SK-N-SH treated with all-trans-retinoic acid at 6 μM for 48 hours (cell line): ENCODE data around the gene EPN3.

Experiments used
- ARNTL ChIP-seq: fragments of 450-650 bp; formaldehyde crosslinking; IDR thresholded peaks from 2 replicates; pipeline ENCODE4 v1.5.0; 2020; ENCODE audit warnings: low read depth, mild to moderate bottlenecking, moderate library complexity, borderline replicate concordance
- PATZ1 ChIP-seq: fragments of 250-450 bp; sonication (Bioruptor Pico); IDR thresholded peaks from 2 replicates; pipeline ENCODE4 v1.8.0; 2020; ENCODE audit warnings: mild to moderate bottlenecking, moderate library complexity, borderline replicate concordance
- POU6F1 ChIP-seq: fragments of 250-450 bp; sonication (Bioruptor Pico); IDR thresholded peaks from 2 replicates; pipeline ENCODE4 v1.8.0; 2021; ENCODE audit warnings: low read depth, mild to moderate bottlenecking, moderate library complexity, borderline replicate concordance
- RARB ChIP-seq: fragments of 250-450 bp; sonication (Bioruptor Pico); IDR thresholded peaks from 2 replicates; pipeline ENCODE4 v1.8.0; 2021; ENCODE audit warnings: mild to moderate bottlenecking, moderate library complexity
- SNAI2 ChIP-seq: fragments of 250-450 bp; sonication (Bioruptor Pico); IDR thresholded peaks from 2 replicates; pipeline ENCODE4 v1.5.0; 2020; ENCODE audit warnings: mild to moderate bottlenecking, moderate library complexity
- ZC3H10 ChIP-seq: fragments of 250-450 bp; sonication (Bioruptor Pico); IDR thresholded peaks from 2 replicates; pipeline ENCODE4 v1.5.1; 2021; ENCODE audit warnings: mild to moderate bottlenecking, moderate library complexity
- ZFP30 ChIP-seq: fragments of 450-650 bp; formaldehyde crosslinking; IDR thresholded peaks from 2 replicates; pipeline ENCODE4 v1.5.0; 2022; ENCODE audit warnings: mild to moderate bottlenecking, moderate library complexity
- ZNF565 ChIP-seq: fragments of 450-650 bp; formaldehyde crosslinking; conservative IDR thresholded peaks from 2 replicates; pipeline ENCODE4 v1.5.0; 2020; ENCODE audit warnings: low read depth, mild to moderate bottlenecking, moderate library complexity
- ZNF8 ChIP-seq: fragments of 450-650 bp; formaldehyde crosslinking; IDR thresholded peaks from 2 replicates; pipeline ENCODE4 v1.5.0; 2020; ENCODE audit warnings: mild to moderate bottlenecking, moderate library complexity

GRCh38 chr17:50517011-50517410 lies 15.5 kb upstream of the EPN3 start:
- TF ChIP-seq ZNF8 (no peak), RARB (CRISPR knock-in tag) (no peak), POU6F1 (CRISPR knock-in tag) (no peak), PATZ1 (no peak), ARNTL (no peak), ZNF565 (CRISPR knock-in tag) (no peak), ZFP30 (CRISPR knock-in tag) (no peak), ZC3H10 (CRISPR knock-in tag) (no peak), SNAI2 (CRISPR knock-in tag) (no peak)
